Activated CD4-positive, alpha-beta T cell treated with anti-CD3 and anti-CD28 coated beads for 4 hours (primary cell): ENCODE data around the gene TAF11L12.
"Not testable (repeated sequence)": the region's sequence is repeated elsewhere in the genome, so short reads cannot be mapped to it uniquely, and the experiment has no call there.

Experiments used
- DNase-seq, 2 donors: peaks; one replicate each; pipeline ENCODE4 v3.0.0-alpha.2; 2020

TAF11L12 gene

DNA sequence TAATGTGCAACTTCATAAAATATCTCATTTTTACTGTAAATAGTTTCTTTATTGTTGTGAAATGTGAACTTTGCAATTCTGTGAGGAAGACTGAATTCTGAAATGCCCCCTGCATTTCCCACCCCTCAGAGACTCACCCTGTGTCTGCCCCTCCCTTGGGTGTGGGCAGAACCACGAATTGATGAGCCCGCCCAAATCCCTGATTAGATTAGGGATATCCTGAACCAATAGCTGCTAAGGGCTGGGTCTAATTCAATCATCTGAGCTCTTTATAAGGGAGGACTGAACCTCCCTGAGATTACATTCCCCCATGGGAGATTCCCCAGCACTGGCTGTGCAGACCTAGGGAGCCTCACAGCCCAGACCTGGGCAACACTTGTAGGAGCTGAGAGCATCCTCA lies at the start of gene TAF11L12:
TSS of gene TAF11L12 (plus strand) at position 301 of the 400 bp plus-strand sequence.
- DNase-seq: not testable (repeated sequence)

DNA sequence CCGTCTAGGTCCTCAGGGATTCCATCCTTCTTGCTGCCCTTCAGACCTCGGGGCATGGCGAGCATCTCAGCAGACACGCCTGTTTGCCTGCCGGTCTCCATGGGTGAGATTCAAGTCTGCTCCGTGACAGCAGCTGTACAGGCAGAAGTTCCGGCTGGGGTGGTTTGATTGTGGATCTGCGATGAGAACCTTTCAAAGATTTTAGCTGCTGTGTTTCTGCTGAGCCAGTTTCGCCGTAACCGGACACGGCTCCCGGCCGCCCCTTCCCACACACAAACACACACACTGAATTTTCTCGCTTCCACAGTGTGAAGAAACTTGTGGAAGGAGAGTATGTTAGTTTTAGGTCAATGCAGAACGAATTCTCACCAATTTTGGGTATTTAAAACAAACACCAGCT lies 24.5 kb upstream of the TAF11L12 start, which contains the start of gene TAF11L7:
TSS of gene TAF11L7 (minus strand) at position 101 of the 400 bp plus-strand sequence.
- not testable (repeated sequence) for DNase-seq

DNA sequence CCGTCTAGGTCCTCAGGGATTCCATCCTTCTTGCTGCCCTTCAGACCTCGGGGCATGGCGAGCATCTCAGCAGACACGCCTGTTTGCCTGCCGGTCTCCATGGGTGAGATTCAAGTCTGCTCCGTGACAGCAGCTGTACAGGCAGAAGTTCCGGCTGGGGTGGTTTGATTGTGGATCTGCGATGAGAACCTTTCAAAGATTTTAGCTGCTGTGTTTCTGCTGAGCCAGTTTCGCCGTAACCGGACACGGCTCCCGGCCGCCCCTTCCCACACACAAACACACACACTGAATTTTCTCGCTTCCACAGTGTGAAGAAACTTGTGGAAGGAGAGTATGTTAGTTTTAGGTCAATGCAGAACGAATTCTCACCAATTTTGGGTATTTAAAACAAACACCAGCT lies 19.3 kb upstream of the TAF11L12 start, which contains the start of gene TAF11L8:
TSS of gene TAF11L8 (minus strand) at position 101 of the 400 bp plus-strand sequence.
- DNase-seq: not testable (repeated sequence)

DNA sequence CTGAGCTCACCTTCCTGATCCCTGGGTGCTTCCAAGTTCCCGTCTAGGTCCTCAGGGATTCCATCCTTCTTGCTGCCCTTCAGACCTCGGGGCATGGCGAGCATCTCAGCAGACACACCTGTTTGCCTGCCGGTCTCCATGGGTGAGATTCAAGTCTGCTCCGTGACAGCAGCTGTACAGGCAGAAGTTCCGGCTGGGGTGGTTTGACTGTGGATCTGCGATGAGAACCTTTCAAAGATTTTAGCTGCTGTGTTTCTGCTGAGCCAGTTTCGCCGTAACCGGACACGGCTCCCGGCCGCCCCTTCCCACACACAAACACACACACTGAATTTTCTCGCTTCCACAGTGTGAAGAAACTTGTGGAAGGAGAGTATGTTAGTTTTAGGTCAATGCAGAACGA lies 15.9 kb upstream of the TAF11L12 start, which contains the start of gene TAF11L9:
TSS of gene TAF11L9 (minus strand) at position 140 of the 400 bp plus-strand sequence.
- not testable (repeated sequence) for DNase-seq

DNA sequence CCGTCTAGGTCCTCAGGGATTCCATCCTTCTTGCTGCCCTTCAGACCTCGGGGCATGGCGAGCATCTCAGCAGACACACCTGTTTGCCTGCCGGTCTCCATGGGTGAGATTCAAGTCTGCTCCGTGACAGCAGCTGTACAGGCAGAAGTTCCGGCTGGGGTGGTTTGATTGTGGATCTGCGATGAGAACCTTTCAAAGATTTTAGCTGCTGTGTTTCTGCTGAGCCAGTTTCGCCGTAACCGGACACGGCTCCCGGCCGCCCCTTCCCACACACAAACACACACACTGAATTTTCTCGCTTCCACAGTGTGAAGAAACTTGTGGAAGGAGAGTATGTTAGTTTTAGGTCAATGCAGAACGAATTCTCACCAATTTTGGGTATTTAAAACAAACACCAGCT lies 12.5 kb upstream of the TAF11L12 start, which contains the start of gene TAF11L10:
TSS of gene TAF11L10 (minus strand) at position 101 of the 400 bp plus-strand sequence.
- not testable (repeated sequence) for DNase-seq

DNA sequence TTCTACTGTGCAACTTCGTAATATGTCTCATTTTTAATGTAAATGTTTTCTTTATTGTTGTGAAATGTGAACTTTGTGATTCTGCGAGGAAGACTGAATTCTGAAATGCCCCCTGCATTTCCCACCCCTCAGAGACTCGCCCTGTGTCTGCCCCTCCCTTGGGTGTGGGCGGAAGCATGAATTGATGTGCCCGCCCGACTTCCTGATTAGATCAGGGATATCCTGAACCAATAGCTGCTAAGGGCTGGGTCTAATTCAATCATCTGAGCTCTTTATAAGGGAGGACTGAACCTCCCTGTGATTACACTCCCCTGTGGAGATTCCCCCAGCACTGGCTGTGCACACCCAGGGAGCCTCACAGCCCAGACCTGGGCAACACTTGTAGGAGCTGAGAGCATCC lies 6.3 kb upstream of the TAF11L12 start, which contains the start of gene TAF11L11:
TSS of gene TAF11L11 (plus strand) at position 304 of the 400 bp plus-strand sequence.
- not testable (repeated sequence) for DNase-seq

DNA sequence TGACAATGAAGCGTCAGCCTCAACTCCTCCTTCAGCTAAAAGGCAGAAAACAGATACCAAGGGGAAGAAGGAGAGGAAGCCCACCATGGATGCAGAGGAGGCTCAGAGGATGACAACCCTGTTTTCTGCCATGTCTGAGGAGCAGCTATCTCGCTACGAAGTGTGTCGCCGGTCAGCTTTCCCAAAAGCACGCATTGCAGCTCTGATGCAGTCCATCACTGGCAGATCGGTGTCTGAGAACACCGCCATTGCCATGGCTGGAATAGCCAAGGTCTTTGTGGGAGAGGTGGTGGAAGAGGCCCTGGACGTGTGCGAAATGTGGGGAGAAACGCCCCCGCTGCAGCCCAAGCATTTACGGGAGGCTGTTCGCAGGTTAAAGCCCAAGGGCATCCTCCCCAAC lies 5.2 kb upstream of the TAF11L12 start:
- no peak for DNase-seq

DNA sequence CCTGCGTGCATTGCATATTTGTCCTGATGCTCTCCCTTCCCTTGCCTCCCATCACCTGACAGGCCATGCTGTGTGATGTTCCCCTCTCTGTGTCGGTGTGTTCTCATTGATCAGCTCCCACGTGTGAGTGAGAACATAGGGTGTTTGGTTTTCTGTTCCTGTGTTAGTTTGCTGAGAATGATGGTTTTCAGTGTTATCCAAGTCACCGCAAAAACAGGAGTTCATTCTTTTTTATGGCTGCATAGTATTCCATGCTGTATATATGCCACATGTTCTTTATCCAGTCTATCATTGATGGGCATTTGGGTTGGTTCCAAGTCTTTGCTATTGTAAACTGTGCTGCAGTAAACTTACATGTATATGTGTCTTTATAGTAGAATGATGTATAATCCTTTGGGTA lies 2.7 kb upstream of the TAF11L12 start:
- not testable (repeated sequence) for DNase-seq

DNA sequence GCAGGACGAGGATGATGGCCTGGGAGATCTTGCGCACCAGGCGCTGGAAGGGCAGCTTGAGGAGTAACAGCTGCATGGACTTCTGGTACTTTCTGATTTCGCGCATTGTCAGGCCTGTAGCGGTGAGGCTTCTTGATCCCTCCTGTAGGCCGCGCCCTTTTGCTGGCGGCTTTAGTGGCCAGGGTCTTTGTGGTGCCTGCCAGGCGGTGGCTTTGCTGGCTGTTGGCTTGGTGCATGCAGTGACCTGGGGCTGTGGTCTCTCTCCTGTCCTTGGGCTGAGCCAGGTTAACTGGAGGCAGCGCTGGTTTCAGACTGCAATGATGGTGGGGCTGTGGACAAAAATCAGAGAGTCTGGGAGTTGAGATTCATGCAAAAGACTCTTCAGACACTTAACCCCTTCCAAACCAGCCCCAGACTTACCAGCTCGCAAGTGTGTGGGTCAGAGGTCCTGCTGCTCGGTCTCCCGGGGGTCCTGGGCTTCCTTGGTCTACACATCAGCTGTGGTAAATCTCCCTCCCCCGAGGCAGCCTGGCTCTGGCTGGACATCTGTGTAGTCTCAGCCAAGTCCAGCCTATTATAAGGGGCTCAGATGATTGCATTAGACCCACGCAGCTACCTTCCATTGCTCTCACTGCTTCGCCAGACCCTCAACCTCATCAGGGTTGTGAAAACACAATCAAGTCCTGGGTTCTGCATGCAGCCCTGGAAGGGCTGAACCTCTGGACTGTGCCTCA lies 4.8 kb downstream of the TAF11L12 start:
- DNase-seq: no peak

DNA sequence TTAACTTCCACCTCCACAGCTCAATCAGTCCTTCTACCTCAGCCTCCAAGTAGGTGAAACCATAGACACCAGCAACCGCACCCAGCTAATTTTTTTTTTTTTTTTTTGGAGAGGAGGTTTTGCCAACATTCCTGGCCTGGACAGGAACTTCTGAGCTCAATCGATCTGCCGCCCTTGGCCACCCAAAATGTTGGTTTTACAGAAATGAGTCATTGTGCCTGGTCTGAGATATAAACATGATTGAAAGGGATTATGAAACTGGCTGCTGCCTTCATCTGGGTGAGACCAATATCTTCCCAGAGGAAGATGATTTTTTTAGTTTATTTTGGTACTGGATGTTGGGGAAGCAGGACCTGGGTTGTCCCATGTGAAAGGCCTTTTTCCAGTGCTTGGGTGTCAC lies 9.2 kb downstream of the TAF11L12 start:
- DNase-seq: no peak

DNA sequence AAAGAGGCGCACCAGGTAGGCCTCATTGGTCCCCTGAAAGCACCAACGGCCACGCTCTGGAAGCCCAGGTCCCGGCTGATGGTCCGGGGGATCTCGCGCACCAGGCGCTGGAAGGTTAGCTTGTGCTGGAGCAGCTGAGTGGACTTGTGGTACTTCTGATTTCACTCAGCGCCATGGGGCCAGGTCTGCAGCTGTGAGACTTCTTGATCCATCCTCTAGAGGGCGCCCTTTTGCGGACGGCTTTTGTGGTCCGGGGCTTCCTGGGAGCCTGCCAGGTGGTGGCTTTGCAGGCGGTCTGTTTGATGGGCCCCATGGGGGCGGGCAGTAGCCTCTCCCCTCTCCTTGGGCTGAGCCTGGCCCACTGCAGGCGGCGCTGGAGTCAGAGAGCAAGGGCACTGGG lies 10.4 kb downstream of the TAF11L12 start:
- DNase-seq: no peak

DNA sequence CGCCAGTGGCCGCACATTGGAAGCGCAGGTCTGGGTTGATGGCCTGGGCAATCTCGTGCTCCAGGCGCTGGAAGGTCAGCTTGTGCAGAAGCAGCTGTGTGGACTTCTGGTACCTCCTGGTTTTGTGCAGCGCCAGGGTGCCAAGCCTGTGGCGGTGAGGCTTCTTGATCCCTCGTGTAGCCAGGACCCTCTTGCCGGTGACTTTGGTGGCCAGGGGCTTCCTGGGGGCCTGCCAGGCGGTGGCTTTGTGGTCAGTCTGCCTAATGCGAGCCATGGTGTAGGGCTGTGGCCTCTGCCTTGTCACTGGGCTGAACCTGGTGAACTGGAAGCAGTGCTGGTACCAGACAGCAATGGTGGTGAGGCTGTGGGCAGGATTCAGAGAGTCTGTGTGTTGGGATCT lies 15.5 kb downstream of the TAF11L12 start:
- DNase-seq: no peak

DNA sequence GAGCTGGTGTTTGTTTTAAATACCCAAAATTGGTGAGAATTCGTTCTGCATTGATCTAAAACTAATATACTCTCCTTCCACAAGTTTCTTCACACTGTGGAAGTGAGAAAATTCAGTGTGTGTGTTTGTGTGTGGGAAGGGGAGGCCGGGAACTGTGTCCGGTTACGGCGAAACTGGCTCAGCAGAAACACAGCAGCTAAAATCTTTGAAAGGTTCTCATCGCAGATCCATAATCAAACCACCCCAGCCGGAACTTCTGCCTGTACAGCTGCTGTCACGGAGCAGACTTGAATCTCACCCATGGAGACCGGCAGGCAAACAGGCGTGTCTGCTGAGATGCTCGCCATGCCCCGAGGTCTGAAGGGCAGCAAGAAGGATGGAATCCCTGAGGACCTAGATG lies 21.6 kb downstream of the TAF11L12 start, which contains the start of gene TAF11L13:
TSS of gene TAF11L13 (plus strand) at position 301 of the 400 bp plus-strand sequence.
- DNase-seq: not testable (repeated sequence)

DNA sequence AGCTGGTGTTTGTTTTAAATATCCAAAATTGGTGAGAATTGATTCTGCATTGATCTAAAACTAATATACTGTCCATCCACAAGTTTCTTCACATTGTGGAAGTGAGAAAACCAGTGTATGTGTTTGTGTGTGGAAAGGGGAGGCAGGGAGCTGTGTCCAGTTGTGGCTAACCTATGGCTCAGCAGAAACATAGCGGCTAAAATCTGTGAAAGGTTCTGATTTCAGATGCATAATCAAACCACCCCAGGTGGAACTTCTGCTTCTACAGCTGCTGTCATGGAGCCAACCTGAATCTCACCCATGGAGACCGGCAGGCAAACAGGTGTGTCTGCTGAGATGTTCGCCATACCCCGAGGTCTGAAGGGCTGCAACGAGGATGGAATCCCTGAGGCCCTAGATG lies 24.0 kb downstream of the TAF11L12 start, which contains the start of gene TAF11L14:
TSS of gene TAF11L14 (plus strand) at position 301 of the 400 bp plus-strand sequence.
- DNase-seq: no peak

DNA sequence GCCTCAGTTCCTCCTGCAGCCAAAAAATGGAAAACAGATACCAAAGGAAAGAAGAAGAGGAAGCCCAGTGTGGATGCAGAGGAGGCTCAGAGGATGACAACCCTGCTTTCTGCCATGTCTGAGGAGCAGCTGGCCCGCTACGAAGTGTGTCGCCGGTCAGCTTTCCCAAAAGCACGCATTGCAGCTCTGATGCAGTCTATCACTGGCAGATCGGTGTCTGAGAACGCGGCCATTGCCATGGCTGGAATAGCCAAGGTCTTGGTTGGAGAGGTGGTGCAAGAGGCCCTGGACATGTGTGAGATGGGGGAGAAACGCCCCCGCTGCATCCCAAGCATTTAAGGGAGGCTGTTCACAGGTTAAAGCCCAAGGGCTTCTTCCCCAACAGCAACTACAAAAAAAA lies 39.0 kb downstream of the TAF11L12 start:
- DNase-seq: not testable (repeated sequence)

DNA sequence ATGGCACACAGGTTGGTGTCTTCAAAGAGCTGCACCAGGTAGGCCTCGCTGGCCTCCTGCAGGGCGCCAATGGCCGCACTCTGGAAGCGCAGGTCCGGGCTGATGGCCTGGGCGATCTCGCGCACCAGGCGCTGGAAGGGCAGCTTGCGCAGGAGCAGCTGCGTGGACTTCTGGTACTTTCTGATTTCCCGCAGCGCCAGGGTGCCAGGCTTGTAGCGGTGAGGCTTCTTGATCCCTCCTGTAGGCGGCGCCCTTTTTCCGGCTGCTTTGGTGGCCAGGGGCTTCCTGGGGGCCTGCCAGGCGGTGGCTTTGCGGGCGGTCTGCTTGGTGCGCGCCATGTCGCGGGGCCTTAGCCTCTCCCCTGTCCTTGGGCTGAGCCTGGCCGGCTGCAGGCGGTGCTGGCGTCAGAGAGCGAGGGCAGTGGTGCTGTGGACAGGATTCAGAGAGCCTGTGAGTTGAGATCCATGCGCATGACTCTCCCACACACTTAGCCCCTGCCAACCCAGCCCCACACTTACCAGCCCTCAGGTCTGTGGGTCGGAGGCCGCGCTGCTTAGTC lies 45.1 kb downstream of the TAF11L12 start:
- not testable (repeated sequence) for DNase-seq

DNA sequence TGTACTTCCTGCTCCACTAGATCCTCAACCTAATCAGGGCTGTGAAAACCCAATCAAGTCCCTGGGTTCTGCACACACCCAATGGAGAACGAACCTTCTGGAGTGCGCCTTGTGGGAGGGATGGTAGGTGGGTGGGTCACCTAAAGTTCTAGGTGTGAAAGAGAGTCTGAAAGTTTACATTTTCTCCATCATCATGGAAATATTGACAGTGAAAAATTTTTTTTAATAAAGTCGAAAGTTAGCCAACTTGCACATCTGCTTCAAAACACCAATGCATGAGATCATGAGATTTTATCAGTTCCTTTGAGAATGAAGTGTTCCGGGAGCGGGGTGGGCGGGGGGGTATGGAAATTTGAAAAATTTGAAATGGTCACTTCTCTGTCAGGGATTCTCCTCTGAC lies 45.7 kb downstream of the TAF11L12 start:
- DNase-seq: no peak
